Thyroid gland (tissue), 4 donors: Measurements from ENCODE around the gene LRRC27.

Experiments used
- POLR2A ChIP-seq, 2 donors: fragments of 450-650 bp; IDR thresholded peaks; one replicate each; pipeline ENCODE4 v1.6.1; 2017; ENCODE audit warnings: antibody characterized with exemption in 2 of 2, mild to moderate bottlenecking in 2 of 2, moderate library complexity in 1 of 2
- TF ChIP-seq, protein P1 (sequence below), 6 experiments: fragments of 200-600 bp in 3 of 6; fragments of 450-650 bp in 3 of 6; sonication (generic) in 3 of 6; IDR thresholded peaks; one replicate each; pipeline ENCODE4 v1.5.1; 2016 to 2019; ENCODE audit warnings: antibody characterized with exemption in 6 of 6, mild to moderate bottlenecking in 2 of 6, inconsistent platforms in 1 of 6, moderate library complexity in 1 of 6

DNA sequence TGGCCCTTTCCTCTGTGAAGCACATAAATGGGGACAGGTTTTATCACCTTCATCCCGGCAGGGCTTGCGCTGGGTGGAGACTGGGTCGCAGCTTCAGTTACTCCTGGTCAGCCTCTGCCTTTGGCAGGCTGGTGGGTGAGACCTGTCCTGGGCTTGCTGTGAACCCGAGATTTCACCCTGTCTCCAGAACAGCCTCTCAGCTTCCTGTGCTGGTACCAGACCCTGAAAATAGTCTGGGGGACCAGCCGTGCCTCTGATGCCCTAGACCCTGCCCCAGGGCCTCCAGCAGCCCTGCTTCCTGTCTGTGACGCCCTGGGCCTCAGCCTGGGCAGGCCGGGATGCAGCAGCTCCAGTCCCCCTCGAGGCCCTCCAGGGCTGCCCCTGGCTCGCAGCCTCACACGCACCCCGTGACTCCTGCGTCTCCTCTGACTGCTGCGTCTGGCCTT is 51.8 kb downstream of the LRRC27 start:
- TF ChIP-seq, protein P1, sequence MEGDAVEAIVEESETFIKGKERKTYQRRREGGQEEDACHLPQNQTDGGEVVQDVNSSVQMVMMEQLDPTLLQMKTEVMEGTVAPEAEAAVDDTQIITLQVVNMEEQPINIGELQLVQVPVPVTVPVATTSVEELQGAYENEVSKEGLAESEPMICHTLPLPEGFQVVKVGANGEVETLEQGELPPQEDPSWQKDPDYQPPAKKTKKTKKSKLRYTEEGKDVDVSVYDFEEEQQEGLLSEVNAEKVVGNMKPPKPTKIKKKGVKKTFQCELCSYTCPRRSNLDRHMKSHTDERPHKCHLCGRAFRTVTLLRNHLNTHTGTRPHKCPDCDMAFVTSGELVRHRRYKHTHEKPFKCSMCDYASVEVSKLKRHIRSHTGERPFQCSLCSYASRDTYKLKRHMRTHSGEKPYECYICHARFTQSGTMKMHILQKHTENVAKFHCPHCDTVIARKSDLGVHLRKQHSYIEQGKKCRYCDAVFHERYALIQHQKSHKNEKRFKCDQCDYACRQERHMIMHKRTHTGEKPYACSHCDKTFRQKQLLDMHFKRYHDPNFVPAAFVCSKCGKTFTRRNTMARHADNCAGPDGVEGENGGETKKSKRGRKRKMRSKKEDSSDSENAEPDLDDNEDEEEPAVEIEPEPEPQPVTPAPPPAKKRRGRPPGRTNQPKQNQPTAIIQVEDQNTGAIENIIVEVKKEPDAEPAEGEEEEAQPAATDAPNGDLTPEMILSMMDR (IDR thresholded peaks at IDR 0.05) = no peak
- no peak for TF ChIP-seq POLR2A (IDR thresholded peaks at IDR 0.05)
